Suppressor macrophage (primary cell): ENCODE data around the gene NUTM2B.
"Not testable (repeated sequence)": the region's sequence is repeated elsewhere in the genome, so short reads cannot be mapped to it uniquely, and the experiment has no call there.

Source experiments
- DNase-seq, 4 experiments: peaks; one replicate each; pipeline ENCODE4 v3.0.0-alpha.2; 2020 to 2022

Gene NUTM2B

GRCh38 chr10:79744844-79745243, 41.8 kb downstream of the NUTM2B start:
- peak in 1 of 4 experiments; percentile 14 for DNase-seq

- not testable (repeated sequence) for DNase-seq
Observed at GRCh38 chr10:79748510-79748909, 45.5 kb downstream of the NUTM2B start.

GRCh38 chr10:79753601-79754000, 50.6 kb downstream of the NUTM2B start:
- not testable (repeated sequence) for DNase-seq

GRCh38 chr10:79758297-79758993, 55.4 kb downstream of the NUTM2B start:
- DNase-seq: peak in 1 of 4 experiments; percentile 6
